GM10266 (cell line): ENCODE measurements around the gene KRT6C.
"Not testable (repeated sequence)": the region's sequence is repeated elsewhere in the genome, so short reads cannot be mapped to it uniquely, and the experiment has no call there.

ENCODE experiments used
- DNase-seq: peaks from one replicate; pipeline ENCODE4 v3.0.0; 2012; ENCODE audit errors: extremely low spot score
- CTCF ChIP-seq: IDR thresholded peaks from 2 replicates; pipeline ENCODE4 v1.5.1; 2012; ENCODE audit warnings: mild to moderate bottlenecking, low read depth; ENCODE audit not compliant: control insufficient read depth, insufficient read depth; ENCODE audit errors: missing control alignments

The KRT6C gene

GRCh38 chr12:52448228-52448627 lies 25.4 kb downstream of the KRT6C start:
- no peak for TF ChIP-seq CTCF

GRCh38 chr12:52447196-52447595 lies 26.4 kb downstream of the KRT6C start:
- DNase-seq, result not testable (repeated sequence)

More at GRCh38 chr12:52448228-52448627, 25.4 kb downstream of the KRT6C start:
- no peak for DNase-seq

- DNase-seq, result no peak
- no peak for TF ChIP-seq CTCF
These were observed 27.1 kb downstream of the KRT6C start for GRCh38 chr12:52446367-52447045.

- DNase-seq, result no peak
- TF ChIP-seq CTCF, result no peak
These were observed 27.7 kb downstream of the KRT6C start for GRCh38 chr12:52445876-52446275.

- no peak for DNase-seq
- TF ChIP-seq CTCF, result no peak
These were observed 28.7 kb downstream of the KRT6C start for GRCh38 chr12:52444647-52445595.

- no peak for TF ChIP-seq CTCF
- DNase-seq, result no peak
These were observed 29.6 kb downstream of the KRT6C start for GRCh38 chr12:52443966-52444365.

- TF ChIP-seq CTCF, result no peak
- no peak for DNase-seq
These were observed 31.0 kb downstream of the KRT6C start for GRCh38 chr12:52442600-52443061.
